H9 (cell line): ENCODE results near the gene SLC17A3. TPM values are rescaled to one million over a fixed set of nuclear protein-coding genes. Genes with fewer than 3 reads are reported as not detected.

Source experiments
- DNase-seq: peaks from one replicate; pipeline ENCODE4 v3.0.0-alpha.2; 2017
- H2AFZ ChIP-seq: one replicate; pipeline ENCODE4 v1.6.1; 2013; ENCODE audit warnings: mild to moderate bottlenecking, low read length, control low read depth, moderate library complexity
- H2AK5ac ChIP-seq: 2 replicates; pipeline ENCODE4 v1.6.1; 2013; ENCODE audit warnings: low read length, control low read depth, mixed read lengths; ENCODE audit not compliant: insufficient read length
- H2BK120ac ChIP-seq: one replicate; pipeline ENCODE4 v1.6.1; 2013; ENCODE audit warnings: low read depth, mild to moderate bottlenecking, low read length, control low read depth, inconsistent platforms; ENCODE audit not compliant: poor library complexity, severe bottlenecking
- H2BK12ac ChIP-seq: 2 replicates; pipeline ENCODE4 v1.6.1; 2013; ENCODE audit warnings: low read length, control low read depth, mixed read lengths, low read depth; ENCODE audit not compliant: insufficient read length
- H2BK15ac ChIP-seq: 2 replicates; pipeline ENCODE4 v1.6.1; 2013; ENCODE audit warnings: low read depth, low read length, control low read depth
- H2BK20ac ChIP-seq: one replicate; pipeline ENCODE4 v1.6.1; 2013; ENCODE audit warnings: low read depth, mild to moderate bottlenecking, low read length, control low read depth, inconsistent platforms; ENCODE audit not compliant: poor library complexity, severe bottlenecking
- H2BK5ac ChIP-seq: 2 replicates; pipeline ENCODE4 v1.6.1; 2013; ENCODE audit warnings: low read length, control low read depth, mixed read lengths; ENCODE audit not compliant: insufficient read length
- H3K14ac ChIP-seq: 2 replicates; pipeline ENCODE4 v1.6.1; 2013; ENCODE audit warnings: low read length, control low read depth; ENCODE audit not compliant: insufficient read depth
- H3K18ac ChIP-seq: 2 replicates; pipeline ENCODE4 v1.6.1; 2013; ENCODE audit warnings: low read depth, mild to moderate bottlenecking, mixed read lengths, low read length, control low read depth; ENCODE audit not compliant: insufficient read length
- H3K23ac ChIP-seq: 2 replicates; pipeline ENCODE4 v1.6.1; 2013; ENCODE audit warnings: low read length, control low read depth, mixed read lengths, low read depth; ENCODE audit not compliant: insufficient read length
- H3K23me2 ChIP-seq: 2 replicates; pipeline ENCODE4 v1.6.1; 2013; ENCODE audit warnings: low read depth, mild to moderate bottlenecking, mixed read lengths, low read length, control low read depth; ENCODE audit not compliant: insufficient read length, poor library complexity, severe bottlenecking
- H3K27ac ChIP-seq: 2 replicates; pipeline ENCODE4 v1.5.1; 2013; ENCODE audit warnings: low read length, control low read depth, mixed read lengths, low read depth; ENCODE audit not compliant: insufficient read length
- H3K27me3 ChIP-seq: 2 replicates; pipeline ENCODE4 v1.6.1; 2013; ENCODE audit warnings: low read length, control low read depth, inconsistent platforms; ENCODE audit not compliant: insufficient read depth
- H3K4ac ChIP-seq: 2 replicates; pipeline ENCODE4 v1.6.1; 2013; ENCODE audit warnings: low read depth, mild to moderate bottlenecking, control low read depth, inconsistent platforms, low read length, moderate library complexity
- H3K4me1 ChIP-seq: 2 replicates; pipeline ENCODE4 v1.6.1; 2013; ENCODE audit warnings: low read length, control low read depth, inconsistent platforms; ENCODE audit not compliant: insufficient read depth
- H3K4me2 ChIP-seq: 2 replicates; pipeline ENCODE4 v1.6.1; 2013; ENCODE audit warnings: low read length, control low read depth, mixed read lengths; ENCODE audit not compliant: insufficient read length, insufficient read depth
- H3K56ac ChIP-seq: 2 replicates; pipeline ENCODE4 v1.6.1; 2013; ENCODE audit warnings: low read depth, mild to moderate bottlenecking, mixed read lengths, low read length, control low read depth; ENCODE audit not compliant: insufficient read length
- H3K79me1 ChIP-seq: 2 replicates; pipeline ENCODE4 v1.6.1; 2013; ENCODE audit warnings: low read depth, mild to moderate bottlenecking, moderate library complexity, low read length, control low read depth, inconsistent platforms; ENCODE audit not compliant: insufficient read depth, poor library complexity, severe bottlenecking
- H3K79me2 ChIP-seq: 2 replicates; pipeline ENCODE4 v1.6.1; 2013; ENCODE audit warnings: low read length, control low read depth, inconsistent platforms; ENCODE audit not compliant: insufficient read depth
- H3K9ac ChIP-seq: 2 replicates; pipeline ENCODE4 v1.6.1; 2013; ENCODE audit warnings: low read length, control low read depth, mixed read lengths; ENCODE audit not compliant: insufficient read length; ENCODE audit errors: extremely low read depth
- H3K9me3 ChIP-seq: one replicate; pipeline ENCODE4 v1.6.1; 2013; ENCODE audit warnings: low read depth, low read length, inconsistent platforms; ENCODE audit not compliant: control insufficient read depth
- H3T11ph ChIP-seq: one replicate; pipeline ENCODE4 v1.6.1; 2013; ENCODE audit warnings: mild to moderate bottlenecking, low read length, control low read depth, inconsistent platforms
- H4K20me1 ChIP-seq: one replicate; pipeline ENCODE4 v1.6.1; 2013; ENCODE audit not compliant: control insufficient read depth, insufficient read length, insufficient read depth
- H4K5ac ChIP-seq: 2 replicates; pipeline ENCODE4 v1.6.1; 2013; ENCODE audit warnings: low read depth, mild to moderate bottlenecking, mixed read lengths, low read length, control low read depth; ENCODE audit not compliant: insufficient read length
- H4K8ac ChIP-seq: replicated peaks from 2 replicates; pipeline ENCODE4 v1.6.1; 2013; ENCODE audit warnings: low read length, control low read depth, mixed read lengths, low read depth; ENCODE audit not compliant: insufficient read length
- H4K91ac ChIP-seq: 2 replicates; pipeline ENCODE4 v1.6.1; 2013; ENCODE audit warnings: low read depth, mild to moderate bottlenecking, moderate library complexity, mixed read lengths, low read length, control low read depth; ENCODE audit not compliant: insufficient read length
- H3K27ac Mint-ChIP-seq, 3 experiments: 2 replicates in 2 of 3; 3 replicates in 1 of 3; pipeline ENCODE4 v1.8.0; 2020 to 2021; ENCODE audit warnings: mixed read lengths in 3 of 3, mild to moderate bottlenecking in 1 of 3, moderate library complexity in 1 of 3
- H3K27me3 Mint-ChIP-seq: 2 replicates; pipeline ENCODE4 v1.8.0; 2021; ENCODE audit warnings: low read depth, mild to moderate bottlenecking, moderate library complexity, mixed read lengths
- H3K36me3 Mint-ChIP-seq, 3 experiments: 2 replicates in 2 of 3; 3 replicates in 1 of 3; pipeline ENCODE4 v1.8.0; 2020 to 2021; ENCODE audit warnings: low read depth in 3 of 3, mixed read lengths in 3 of 3; ENCODE audit not compliant: insufficient read depth in 1 of 3
- H3K4me1 Mint-ChIP-seq, 2 experiments: 2 replicates each; pipeline ENCODE4 v1.8.0; 2020; ENCODE audit warnings: mixed read lengths in 2 of 2
- H3K4me3 Mint-ChIP-seq, 2 experiments: 2 replicates in 1 of 2; 3 replicates in 1 of 2; pipeline ENCODE4 v1.8.0; 2020 to 2021; ENCODE audit warnings: mild to moderate bottlenecking in 2 of 2, mixed read lengths in 2 of 2, moderate library complexity in 1 of 2
- H3K9me3 Mint-ChIP-seq, 2 experiments: 2 replicates in 1 of 2; 3 replicates in 1 of 2; pipeline ENCODE4 v1.8.0; 2020; ENCODE audit warnings: mild to moderate bottlenecking in 2 of 2, mixed read lengths in 2 of 2, moderate library complexity in 1 of 2
- CTCF ChIP-seq: fragments of 200-600 bp; sonication (generic); conservative IDR thresholded peaks from 3 replicates; pipeline ENCODE4 v1.8.0; 2021; ENCODE audit warnings: antibody characterized with exemption, mild to moderate bottlenecking
- WGBS: extraction: QIAGEN DNeasy Blood & Tissue Kit; methylation state at CpG from one replicate; pipeline ENCODE4 v1.1.7; 2013; ENCODE audit warnings: missing lambda C conversion rate, low lambda C conversion rate, mixed read lengths; ENCODE audit not compliant: insufficient read length; ENCODE audit errors: extremely low coverage; 5-methylcytosine and 5-hydroxymethylcytosine counted together
- total RNA-seq: library from RNA; stranded (reverse); gene quantifications from 2 replicates; pipeline ENCODE4 v1.2.1, GENCODE V29; 2021

Gene SLC17A3
- total RNA-seq, 1 experiment from 2014 or later: not detected

GRCh38 chr6:25889877-25890853 is 16.1 kb upstream of the SLC17A3 start:
- Histone ChIP-seq H3K23me2 (no peaks in the 10 kb centered on the region), H3K27ac (no peak overlapping the region), H3K56ac (no peak overlapping the region), H2BK20ac (no peak overlapping the region), H2AFZ (no peak overlapping the region), H3K4me2 (no peak overlapping the region), H3K4me1 (no peaks in the 10 kb centered on the region), H3K79me2 (no peaks in the 10 kb centered on the region), H4K91ac (no peak overlapping the region), H3K4ac (no peak overlapping the region), H3K27me3 (no peaks in the 10 kb centered on the region), H3K23ac (no peak overlapping the region), H4K20me1 (no peaks in the 10 kb centered on the region), H4K8ac (no peak overlapping the region), H2BK5ac (no peak overlapping the region), H3K9ac (no peak overlapping the region), H3K14ac (no peak overlapping the region), H2BK12ac (no peak overlapping the region), H3K18ac (no peak overlapping the region), H3K9me3 (no peaks in the 10 kb centered on the region), H2BK120ac (no peak overlapping the region), H3T11ph (no peak overlapping the region), H4K5ac (no peak overlapping the region), H2AK5ac (no peak overlapping the region), H3K79me1 (no peaks in the 10 kb centered on the region), H2BK15ac (no peak overlapping the region)
- DNase-seq: no peak
- H3K4me1 Mint-ChIP-seq: peaks cover 2 to 3% of the 10 kb centered on the region in 2 experiments; a peak in 2 of 4 replicates
- H3K4me3 Mint-ChIP-seq: no peak overlapping the region
- no peaks in the 10 kb centered on the region; a peak in 1 of 5 replicates for H3K9me3 Mint-ChIP-seq
- no peaks in the 10 kb centered on the region for H3K36me3 Mint-ChIP-seq
- H3K27ac Mint-ChIP-seq: no peak overlapping the region
- no CpG with 5 or more reads among the region's 5 CpGs for WGBS
- peak; percentile 75 for TF ChIP-seq CTCF
- no peaks in the 10 kb centered on the region for H3K27me3 Mint-ChIP-seq
